HCT116 (cell line): Measurements from ENCODE around the gene PERCC1. TPM values are rescaled to one million over a fixed set of nuclear protein-coding genes. Genes with fewer than 3 reads are reported as not detected.

Source experiments
- ATAC-seq: fragments of 200-7000 bp; cut with Tn5 transposase; 2 replicates; pipeline ENCODE4 v1.9.1; 2020; ENCODE audit warnings: mild to moderate bottlenecking, moderate library complexity
- BruUV-seq: library from RNA; stranded (reverse); fragments of 400-500 nt; replicated peaks from 2 replicates; lab custom pipeline; 2021; lab: Mats Ljungman, UMichigan
- CTCF ChIA-PET: fragments of 300-600 bp; sonication (Branson Sonifier 250); formaldehyde crosslinking; loops from one replicate; lab custom pipeline; 2021; ENCODE audit warnings: antibody characterized with exemption; lab: Charles Lee
- POLR2A ChIA-PET: fragments of 300-600, 350-600 bp; sonication (Branson Sonifier 250); formaldehyde crosslinking; loops from one replicate; lab custom pipeline; 2021; ENCODE audit warnings: antibody characterized with exemption; lab: Charles Lee
- RAD21 ChIA-PET, 2 experiments: fragments of 300-600 bp; sonication (Branson Sonifier 250); formaldehyde crosslinking; loops; one replicate each; lab custom pipeline; 2023; ENCODE audit warnings: low total read pairs in 2 of 2; ENCODE audit not compliant: uncharacterized antibody in 2 of 2, unreplicated experiment in 2 of 2, low non-redundant PET in 1 of 2; lab: Charles Lee
- DNase-seq: peaks from one replicate; pipeline ENCODE4 v3.0.0-alpha.2; 2010; ENCODE audit warnings: low read depth, low spot score
- H2AFZ ChIP-seq: fragments of 200-600 bp; shearing (Covaris generic), sonication (generic); 2 replicates; pipeline ENCODE4 v1.6.1; 2017; ENCODE audit warnings: low read depth, mixed run types, mixed read lengths, antibody characterized with exemption, low read length; ENCODE audit not compliant: poor library complexity, severe bottlenecking
- H3K27ac ChIP-seq: 2 replicates; pipeline ENCODE4 v1.5.1; 2012; ENCODE audit warnings: low read depth, low read length
- H3K27me3 ChIP-seq: fragments of 200-600 bp; sonication (generic); 2 replicates; pipeline ENCODE4 v1.6.1; 2016; ENCODE audit warnings: mixed run types, low read length, mixed read lengths; ENCODE audit not compliant: insufficient read depth
- H3K36me3 ChIP-seq, 2 experiments: fragments of 200-500 bp in 1 of 2; fragments of 200-600 bp in 1 of 2; sonication (Bioruptor generic) in 1 of 2; sonication (generic) in 1 of 2; 2 replicates each; pipeline versions ENCODE4 v1.5.1 to v1.6.1; 2014 to 2016; ENCODE audit warnings: low read length in 2 of 2, inconsistent platforms in 1 of 2, mixed read lengths in 1 of 2, mixed run types in 1 of 2; ENCODE audit not compliant: insufficient read depth in 2 of 2, control insufficient read depth in 1 of 2
- H3K4me1 ChIP-seq, 2 experiments: fragments of 200-600 bp in 1 of 2; sonication (generic) in 1 of 2; 2 replicates each; pipeline versions ENCODE4 v1.5.1 to v1.6.1; 2012 to 2017; ENCODE audit warnings: low read length in 2 of 2, inconsistent platforms in 1 of 2, mild to moderate bottlenecking in 1 of 2, mixed read lengths in 1 of 2, mixed run types in 1 of 2, moderate library complexity in 1 of 2; ENCODE audit not compliant: insufficient read depth in 2 of 2, control insufficient read depth in 1 of 2
- H3K4me2 ChIP-seq: fragments of 200-600 bp; sonication (generic); 2 replicates; pipeline ENCODE4 v1.6.1; 2017; ENCODE audit warnings: mixed run types, low read length, mixed read lengths
- H3K4me3 ChIP-seq, 2 experiments: fragments of 200-600 bp in 1 of 2; sonication (generic) in 1 of 2; replicated peaks in 1 of 2; 2 replicates each; pipeline ENCODE4 v1.5.1; 2011 to 2016; ENCODE audit warnings: low read length in 2 of 2, control low read depth in 1 of 2, low read depth in 1 of 2, mild to moderate bottlenecking in 1 of 2, mixed read lengths in 1 of 2, mixed run types in 1 of 2
- H3K79me2 ChIP-seq: fragments of 200-600 bp; sonication (generic); 2 replicates; pipeline ENCODE4 v1.6.1; 2017; ENCODE audit warnings: mild to moderate bottlenecking, mixed run types, low read length, moderate library complexity, mixed read lengths; ENCODE audit not compliant: insufficient read depth
- H3K9ac ChIP-seq: fragments of 200-600 bp; sonication (generic); 2 replicates; pipeline ENCODE4 v1.6.1; 2016; ENCODE audit warnings: low read length, mixed read lengths
- H3K9me2 ChIP-seq: fragments of 200-600 bp; sonication (generic), shearing (Covaris generic); 2 replicates; pipeline ENCODE4 v1.6.1; 2017; ENCODE audit warnings: mixed run types, mild to moderate bottlenecking, moderate library complexity; ENCODE audit not compliant: insufficient read depth
- H3K9me3 ChIP-seq, 2 experiments: fragments of 200-500 bp in 1 of 2; fragments of 200-600 bp in 1 of 2; sonication (Bioruptor generic) in 1 of 2; sonication (generic) in 1 of 2; 2 replicates each; pipeline ENCODE4 v1.6.1; 2014 to 2017; ENCODE audit warnings: low read length in 2 of 2, mixed read lengths in 2 of 2, inconsistent platforms in 1 of 2, low read depth in 1 of 2, mild to moderate bottlenecking in 1 of 2, mixed run types in 1 of 2, moderate library complexity in 1 of 2; ENCODE audit not compliant: control insufficient read depth in 1 of 2, insufficient read depth in 1 of 2
- H4K20me1 ChIP-seq: fragments of 200-600 bp; sonication (generic), shearing (Covaris generic); 2 replicates; pipeline ENCODE4 v1.6.1; 2017; ENCODE audit warnings: mixed run types, mild to moderate bottlenecking, moderate library complexity; ENCODE audit not compliant: insufficient read depth
- ATF3 ChIP-seq: IDR thresholded peaks from 2 replicates; pipeline ENCODE4 v1.6.1; 2012
- CBX3 ChIP-seq: IDR thresholded peaks from 2 replicates; pipeline ENCODE4 v1.6.1; 2012; ENCODE audit warnings: low read depth
- CEBPB ChIP-seq: IDR thresholded peaks from 2 replicates; pipeline ENCODE4 v1.6.1; 2012; ENCODE audit warnings: low read depth
- EZH2phosphoT487 ChIP-seq: fragments of 200-600 bp; IDR thresholded peaks from 2 replicates; pipeline ENCODE4 v1.6.1; 2018; ENCODE audit warnings: antibody characterized with exemption, borderline replicate concordance
- POLR2AphosphoS5 ChIP-seq: IDR thresholded peaks from 2 replicates; pipeline ENCODE4 v1.6.1; 2011; ENCODE audit warnings: mild to moderate bottlenecking, low read depth, low read length, moderate library complexity
- REST ChIP-seq: IDR thresholded peaks from 2 replicates; pipeline ENCODE4 v1.6.1; 2012; ENCODE audit warnings: low read depth
- TCF7L2 ChIP-seq: IDR thresholded peaks from 2 replicates; pipeline ENCODE4 v1.7.0; 2011; ENCODE audit warnings: borderline replicate concordance, inconsistent platforms; ENCODE audit not compliant: insufficient read depth, insufficient read length; ENCODE audit errors: extremely low read depth
- YY1 ChIP-seq: IDR thresholded peaks from 2 replicates; pipeline ENCODE4 v1.6.1; 2011; ENCODE audit warnings: low read length, low read depth, moderate library complexity, mild to moderate bottlenecking; ENCODE audit not compliant: insufficient replicate concordance; ENCODE audit errors: extremely low read depth
- ZFX ChIP-seq: fragments of 450-650 bp; IDR thresholded peaks from 2 replicates; pipeline ENCODE4 v1.6.1; 2017
- ZNF274 ChIP-seq: fragments of 200-500 bp; sonication (Bioruptor generic); IDR thresholded peaks from 2 replicates; pipeline ENCODE4 v1.6.1; 2014; ENCODE audit warnings: mild to moderate bottlenecking, low read depth, low read length, inconsistent platforms
- intact Hi-C: fragments of 100-400 bp; cut with micrococcal nuclease; formaldehyde crosslinking; loops from 2 replicates; pipeline ENCODE4 v1.10.0; 2022
- total RNA-seq: library from RNA; stranded (reverse); gene quantifications from one replicate; pipeline ENCODE4 v1.2.1, GENCODE V29; 2021; ENCODE audit not compliant: unreplicated experiment

The PERCC1 gene
- total RNA-seq, 1 experiment from 2014 or later, result not detected

- no peak for TF ChIP-seq CBX3
- no peak for TF ChIP-seq TCF7L2
- no peak for TF ChIP-seq ATF3
- no peak for TF ChIP-seq YY1
- no peak for TF ChIP-seq POLR2AphosphoS5
- no peak for TF ChIP-seq EZH2phosphoT487
- TF ChIP-seq ZFX, result no peak
- no peak for TF ChIP-seq ZNF274
- TF ChIP-seq CEBPB, result no peak
- no TSS peak for BruUV-seq
- intact Hi-C loops, result no loop called here
- H2AFZ ChIP-seq, result no peak overlapping the region
- POLR2A ChIA-PET, result no interaction called here
- H3K36me3 ChIP-seq, result no peaks in the 10 kb centered on the region; a peak in 1 of 4 replicates
- no peak overlapping the region for H3K9ac ChIP-seq
- no peaks in the 10 kb centered on the region for H3K9me2 ChIP-seq
- DNase-seq (no peak), ATAC-seq (no peak)
- H3K79me2 ChIP-seq, result no peaks in the 10 kb centered on the region
- RAD21 ChIA-PET, result no interaction called here
- H3K4me1 ChIP-seq, result no peaks in the 10 kb centered on the region
- H3K27ac ChIP-seq, result no peak overlapping the region
- CTCF ChIA-PET, result no interaction called here
- no peak overlapping the region for H3K4me3 ChIP-seq
- H4K20me1 ChIP-seq, result no peaks in the 10 kb centered on the region
- no peaks in the 10 kb centered on the region for H3K27me3 ChIP-seq
- no peaks in the 10 kb centered on the region for H3K9me3 ChIP-seq
- H3K4me2 ChIP-seq, result no peak overlapping the region
Observed at GRCh38 chr16:1393613-1394176, 37.2 kb upstream of the PERCC1 start.

GRCh38 chr16:1394367-1394951, 36.4 kb upstream of the PERCC1 start:
- TF ChIP-seq ZFX (no peak), REST (no peak), EZH2phosphoT487 (no peak), ATF3 (no peak)
- Histone ChIP-seq H3K4me1 (no peaks in the 10 kb centered on the region), H3K79me2 (no peaks in the 10 kb centered on the region), H3K36me3 (no peaks in the 10 kb centered on the region; a peak in 1 of 4 replicates), H3K4me2 (no peak overlapping the region), H3K27ac (no peak overlapping the region), H3K4me3 (no peak overlapping the region), H3K27me3 (no peaks in the 10 kb centered on the region), H3K9me2 (no peaks in the 10 kb centered on the region), H3K9ac (no peak overlapping the region), H3K9me3 (no peaks in the 10 kb centered on the region), H2AFZ (no peak overlapping the region), H4K20me1 (no peaks in the 10 kb centered on the region)
- POLR2A ChIA-PET, result no interaction called here
- ATAC-seq (no peak), DNase-seq (no peak)
- intact Hi-C loops, result no loop called here
- CTCF ChIA-PET, result no interaction called here
- RAD21 ChIA-PET, result interaction anchor here in 1 of 2 experiments (0.7 kb wide), 1 partner anchor 37 kb away, joined by 3 read pairs; no protein-coding TSS in a partner anchor
- no TSS peak for BruUV-seq
